GM12891 (cell line): ENCODE measurements around the gene TMEM178B.

Experiments
- PAX5 ChIP-seq: IDR thresholded peaks from 2 replicates; pipeline ENCODE4 v1.6.1; 2011; ENCODE audit warnings: low read length, moderate library complexity, mild to moderate bottlenecking; ENCODE audit not compliant: insufficient read depth, severe bottlenecking
- POLR2A ChIP-seq: IDR thresholded peaks from 2 replicates; pipeline ENCODE4 v1.6.1; 2011; ENCODE audit warnings: low read depth, low read length, control low read depth
- POLR2AphosphoS5 ChIP-seq: IDR thresholded peaks from 2 replicates; pipeline ENCODE4 v1.6.1; 2011; ENCODE audit warnings: low read depth, low read length, control low read depth
- SPI1 ChIP-seq: IDR thresholded peaks from 2 replicates; pipeline ENCODE4 v1.6.1; 2011; ENCODE audit warnings: low read depth, low read length, control low read depth
- TAF1 ChIP-seq: IDR thresholded peaks from 2 replicates; pipeline ENCODE4 v1.6.1; 2011; ENCODE audit warnings: low read depth, low read length, control low read depth

GRCh38 chr7:141264511-141264910 is 190.6 kb downstream of the TMEM178B start:
- TF ChIP-seq POLR2AphosphoS5 = no peak
- TF ChIP-seq PAX5 = no peak
- no peak for TF ChIP-seq POLR2A
- TF ChIP-seq TAF1 = no peak
- TF ChIP-seq SPI1 = no peak
